GM12892 (cell line): ENCODE measurements around the gene STRADB.

ENCODE experiments used
- POLR2A ChIP-seq: IDR thresholded peaks from 2 replicates; pipeline ENCODE4 v1.6.1; 2011; ENCODE audit warnings: low read depth, low read length, control low read depth
- POLR2AphosphoS5 ChIP-seq: IDR thresholded peaks from 2 replicates; pipeline ENCODE4 v1.6.1; 2011; ENCODE audit warnings: low read depth, low read length, control low read depth
- TAF1 ChIP-seq: IDR thresholded peaks from 2 replicates; pipeline ENCODE4 v1.6.1; 2011; ENCODE audit warnings: low read depth, mild to moderate bottlenecking, control low read depth, low read length, borderline replicate concordance

DNA sequence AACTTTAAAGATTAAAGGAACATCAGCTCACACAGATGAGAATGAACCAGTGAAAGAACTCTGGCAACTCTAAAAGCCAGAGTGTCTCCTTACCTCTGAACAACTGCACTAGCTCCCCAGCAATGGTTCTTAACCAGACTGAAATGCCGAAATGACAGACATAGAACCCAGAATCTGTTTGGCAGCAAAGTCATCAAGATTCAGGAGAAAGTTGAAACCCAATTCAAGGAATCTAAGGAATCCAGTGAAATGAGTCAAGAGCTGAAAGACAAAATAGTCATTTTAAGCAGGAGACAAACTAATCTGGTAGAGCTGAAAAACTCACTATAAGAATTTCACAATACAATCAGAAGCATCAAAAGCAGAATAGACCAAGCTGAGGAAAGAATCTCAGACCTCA is 72.0 kb downstream of the STRADB start:
- TF ChIP-seq POLR2A (no peak), POLR2AphosphoS5 (no peak), TAF1 (no peak)
